ENCODE measurements around the gene PSME2. TPM values are rescaled to one million over a fixed set of nuclear protein-coding genes. Genes with fewer than 3 reads are reported as not detected.

PSME2 gene
- total RNA-seq, 1 donor from 2014 or later = 802 TPM

- intact Hi-C loops (cut with micrococcal nuclease) = no loop called here
Measured at GRCh38 chr14:24098229-24098926, 48.0 kb downstream of the PSME2 start.

- intact Hi-C loops (cut with micrococcal nuclease) = no loop called here
Measured at GRCh38 chr14:24096545-24097181, 49.7 kb downstream of the PSME2 start.

- intact Hi-C loops (cut with micrococcal nuclease) = no loop called here
Measured at GRCh38 chr14:24095271-24096068, 50.9 kb downstream of the PSME2 start.

GRCh38 chr14:24094841-24095270, 51.6 kb downstream of the PSME2 start:
- intact Hi-C loops (cut with micrococcal nuclease) = loop anchor here (1.0 to 5.0 kb wide), 13 partner anchors 13 to 337 kb away; partner anchors contain the start of genes CARMIL3, DCAF11, DHRS1 and DHRS4L2

- intact Hi-C loops (cut with micrococcal nuclease) = loop anchor here (1.0 to 5.0 kb wide), 13 partner anchors 13 to 338 kb away; partner anchors contain the start of genes CARMIL3, DCAF11, DHRS1 and DHRS4L2
Measured at GRCh38 chr14:24093901-24094840, 52.2 kb downstream of the PSME2 start, which contains the start of gene PCK2. Gene PCK2, plus strand, starts transcription at chr14:24094311. Its CDS starts 95 bp downstream, at chr14:24094406.

Other genes starting within 250 kb of the PSME2 start
- 16.0 and 16.3 TPM in 2 replicates for gene DHRS4, start 192.8 kb downstream of the PSME2 start, total RNA-seq
- 17.6 and 19.0 TPM in 2 replicates for gene DHRS4L2, start 157.7 kb downstream of the PSME2 start, total RNA-seq
- 2.3 and 3.2 TPM in 2 replicates for gene CARMIL3, start 94.6 kb downstream of the PSME2 start, total RNA-seq
- gene CPNE6, start 75.0 kb downstream of the PSME2 start, total RNA-seq = not detected in 2 replicates
- 46.1 and 51.2 TPM in 2 replicates for gene PCK2, start 52.3 kb downstream of the PSME2 start, total RNA-seq
- 81.8 and 89.9 TPM in 2 replicates for gene DCAF11, start 31.8 kb downstream of the PSME2 start, total RNA-seq
- gene NRL, start 31.7 kb downstream of the PSME2 start, total RNA-seq = 2.4 and 2.5 TPM in 2 replicates
- gene FITM1, start 16.0 kb downstream of the PSME2 start, total RNA-seq = 1.1 and 1.7 TPM in 2 replicates
- gene PSME1, start 10.4 kb downstream of the PSME2 start, total RNA-seq = 545 and 567 TPM in 2 replicates
- 17.9 and 18.2 TPM in 2 replicates for gene EMC9, start 5.0 kb downstream of the PSME2 start, total RNA-seq
- 145 and 153 TPM in 2 replicates for gene RNF31, start 888 bp upstream of the PSME2 start, total RNA-seq
- gene IRF9, start 14.7 kb upstream of the PSME2 start, total RNA-seq = 304 and 321 TPM in 2 replicates
- 72.3 and 78.3 TPM in 2 replicates for gene REC8, start 25.5 kb upstream of the PSME2 start, total RNA-seq
- 48.1 and 50.6 TPM in 2 replicates for gene IPO4, start 42.2 kb upstream of the PSME2 start, total RNA-seq
- gene TM9SF1, start 48.8 kb upstream of the PSME2 start, total RNA-seq = 35.8 and 45.3 TPM in 2 replicates
- gene TSSK4, start 59.1 kb upstream of the PSME2 start, total RNA-seq = 0.27 and 0.83 TPM in 2 replicates
- gene CHMP4A, start 66.9 kb upstream of the PSME2 start, total RNA-seq = 96.5 and 104 TPM in 2 replicates
- gene MDP1, start 69.5 kb upstream of the PSME2 start, total RNA-seq = 11.8 and 14.5 TPM in 2 replicates
- 187 and 191 TPM in 2 replicates for gene NEDD8, start 85.8 kb upstream of the PSME2 start, total RNA-seq
- gene GMPR2, start 86.3 kb upstream of the PSME2 start, total RNA-seq = 58.0 and 71.9 TPM in 2 replicates
- 148 and 151 TPM in 2 replicates for gene TINF2, start 96.0 kb upstream of the PSME2 start, total RNA-seq
- 6.4 and 6.7 TPM in 2 replicates for gene TGM1, start 116.6 kb upstream of the PSME2 start, total RNA-seq
- 51.6 and 55.3 TPM in 2 replicates for gene RABGGTA, start 125.0 kb upstream of the PSME2 start, total RNA-seq
- 23.3 and 25.2 TPM in 2 replicates for gene DHRS1, start 153.2 kb upstream of the PSME2 start, total RNA-seq
- 40.1 and 42.6 TPM in 2 replicates for gene NOP9, start 153.2 kb upstream of the PSME2 start, total RNA-seq
- 23.7 and 27.8 TPM in 2 replicates for gene CIDEB, start 161.4 kb upstream of the PSME2 start, total RNA-seq
- gene LTB4R2, start 163.5 kb upstream of the PSME2 start, total RNA-seq = 15.1 and 17.8 TPM in 2 replicates
- gene LTB4R, start 164.9 kb upstream of the PSME2 start, total RNA-seq = 21.6 and 24.2 TPM in 2 replicates
- gene ADCY4, start 188.5 kb upstream of the PSME2 start, total RNA-seq = 4.3 and 5.3 TPM in 2 replicates
- 37.1 and 41.9 TPM in 2 replicates for gene RIPK3, start 193.4 kb upstream of the PSME2 start, total RNA-seq
- gene NFATC4, start 221.6 kb upstream of the PSME2 start, total RNA-seq = 0.59 TPM in 1 of 2 replicates, not detected in the other

Measured in T-helper 1 cell treated with Interleukin-12 subunit alpha and Interleukin-12 subunit beta and Interleukin-4 antibody, amounts not matched to agents 30 ng/mL and 1 ng/mL, for 36 hours (primary cell).